HG03571 (cell line): ENCODE results near the gene TOM1L2.

Experiments
- ATAC-seq: cut with Tn5 transposase; IDR thresholded peaks from one replicate; pipeline ENCODE4 v1.9.1; 2021; ENCODE audit not compliant: unreplicated experiment

The TOM1L2 gene

GRCh38 chr17:17972126-17972951, at the start of gene TOM1L2, which contains the start of gene DRC3:
TSS of gene TOM1L2 (minus strand) at chr17:17972400. CDS start at chr17:17972313, 87 bp downstream.
TSS of gene DRC3 (plus strand) at chr17:17972862. CDS start at chr17:17977599, 4,737 bp downstream.
- ATAC-seq = peak; percentile 86

GRCh38 chr17:18021372-18021771, 49.2 kb upstream of the TOM1L2 start:
- ATAC-seq = no peak

- no peak for ATAC-seq
These were observed 48.8 kb upstream of the TOM1L2 start for GRCh38 chr17:18020971-18021370.

GRCh38 chr17:18019838-18020154, 47.6 kb upstream of the TOM1L2 start:
- no peak for ATAC-seq

DNA sequence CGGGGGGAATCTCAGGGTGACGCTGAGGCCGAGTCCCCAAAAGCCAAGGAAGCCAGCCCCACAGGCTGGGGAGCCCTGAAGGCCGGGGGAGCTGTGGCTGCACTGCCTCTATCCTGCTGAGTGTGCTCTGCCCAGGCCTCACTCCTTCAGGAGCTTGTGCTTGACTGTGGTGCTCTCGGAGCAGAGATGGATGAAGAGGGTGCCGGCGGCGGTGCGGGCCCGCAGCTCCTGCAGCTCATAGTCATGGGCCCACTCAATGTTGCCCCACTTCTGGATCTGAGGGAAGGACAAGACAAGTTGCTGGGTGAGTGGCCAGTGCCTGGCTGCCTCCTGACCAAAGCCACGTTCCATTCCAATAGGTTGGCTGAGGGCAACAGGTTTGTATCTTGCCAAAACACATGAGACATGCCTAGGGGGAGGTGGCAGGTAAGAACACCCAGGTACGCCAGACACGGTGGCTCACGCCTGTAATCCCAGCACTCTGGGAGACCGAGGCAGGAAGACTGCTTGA, 46.3 kb upstream of the TOM1L2 start:
- no peak for ATAC-seq

GRCh38 chr17:18017958-18018357, 45.8 kb upstream of the TOM1L2 start:
- no peak for ATAC-seq

GRCh38 chr17:18016426-18016825, 44.2 kb upstream of the TOM1L2 start:
- ATAC-seq = no peak

- no peak for ATAC-seq
These were observed 43.4 kb upstream of the TOM1L2 start for GRCh38 chr17:18015593-18015992.

- no peak for ATAC-seq
These were observed 41.8 kb upstream of the TOM1L2 start for GRCh38 chr17:18014006-18014405.

DNA sequence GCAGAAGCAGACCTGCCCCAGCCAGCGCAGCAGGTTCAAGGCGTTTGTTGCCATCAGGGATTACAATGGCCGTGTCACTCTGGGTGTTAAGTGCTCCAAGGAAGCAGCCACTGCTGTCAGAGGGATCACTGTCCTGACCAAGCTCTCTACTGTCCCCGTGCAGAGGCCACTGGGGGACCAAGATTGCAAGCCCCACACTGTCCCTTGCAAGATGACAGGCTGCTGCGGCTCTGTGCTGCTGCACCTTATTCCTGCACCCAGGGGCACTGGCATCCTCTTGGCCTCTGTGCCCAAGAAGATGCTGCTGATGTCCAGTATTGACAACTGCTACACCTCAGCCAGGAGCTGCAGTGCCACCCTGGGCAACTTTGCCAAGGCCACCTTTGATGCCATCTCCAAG, 39.1 kb upstream of the TOM1L2 start:
- ATAC-seq = no peak

DNA sequence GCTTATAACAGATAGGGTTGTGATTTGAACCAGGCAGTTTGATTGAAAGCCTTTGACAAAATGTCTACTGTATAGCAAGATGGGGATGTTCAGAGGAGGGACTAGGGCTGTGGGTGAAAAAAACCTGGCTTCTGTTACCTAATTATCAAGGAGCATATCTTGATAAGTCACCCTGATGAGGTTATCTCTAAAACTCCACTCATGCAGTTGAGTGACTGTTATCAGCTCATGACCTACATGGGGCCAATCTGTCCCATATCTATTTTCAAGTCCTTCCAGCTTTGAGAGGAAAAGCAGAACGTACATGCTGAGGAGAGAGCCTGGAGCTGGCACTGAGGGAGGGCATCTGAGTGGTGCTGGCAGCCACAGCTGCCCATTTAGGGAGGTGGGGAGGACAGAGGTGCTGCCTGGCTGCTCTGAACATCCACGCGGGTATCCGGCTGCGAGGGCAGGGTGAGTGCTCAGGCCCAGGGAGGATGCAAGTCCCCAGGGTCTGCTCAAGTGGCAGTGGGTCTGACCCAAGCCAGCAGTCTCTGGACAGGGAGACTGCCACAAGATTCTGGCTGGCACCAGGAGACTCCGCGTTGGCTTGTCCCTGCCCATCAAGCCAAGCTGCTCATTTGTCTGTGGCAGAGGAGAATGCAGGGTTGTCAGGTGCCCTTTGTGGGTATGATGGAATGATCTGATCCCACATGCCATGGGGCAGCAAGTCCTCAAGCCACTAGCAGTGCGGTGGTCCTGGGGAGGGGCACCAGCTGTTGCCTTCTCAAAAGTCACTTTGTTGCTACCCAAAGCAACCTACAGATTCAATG, 37.6 kb upstream of the TOM1L2 start:
- no peak for ATAC-seq

- no peak for ATAC-seq
These were observed 36.5 kb upstream of the TOM1L2 start for GRCh38 chr17:18008496-18009268.

GRCh38 chr17:18006495-18007239, 34.5 kb upstream of the TOM1L2 start:
- ATAC-seq = no peak

GRCh38 chr17:18005496-18005895, 33.3 kb upstream of the TOM1L2 start:
- no peak for ATAC-seq

GRCh38 chr17:18004884-18005305, 32.7 kb upstream of the TOM1L2 start:
- no peak for ATAC-seq

GRCh38 chr17:18004345-18004744, 32.1 kb upstream of the TOM1L2 start:
- ATAC-seq = no peak

GRCh38 chr17:18002171-18002570, 30.0 kb upstream of the TOM1L2 start:
- no peak for ATAC-seq

DNA sequence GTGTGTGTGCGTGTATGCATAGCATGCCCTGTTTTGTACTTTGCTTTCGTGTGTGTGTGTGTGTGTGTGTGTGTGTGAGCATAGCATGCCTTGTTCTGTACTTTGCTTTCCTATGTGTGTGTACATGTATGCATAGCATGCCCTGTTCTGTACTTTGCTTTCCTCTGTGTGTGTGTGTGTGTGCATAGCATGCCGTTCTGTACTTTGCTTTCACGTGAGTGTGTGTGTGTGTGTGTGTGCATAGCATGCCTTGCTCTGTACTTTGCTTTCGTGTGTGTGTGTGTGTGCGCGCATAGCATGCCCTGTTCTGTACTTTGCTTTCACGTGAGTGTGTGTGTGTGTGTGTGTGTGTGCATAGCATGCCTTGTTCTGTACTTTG, 27.8 kb upstream of the TOM1L2 start:
- no peak for ATAC-seq

DNA sequence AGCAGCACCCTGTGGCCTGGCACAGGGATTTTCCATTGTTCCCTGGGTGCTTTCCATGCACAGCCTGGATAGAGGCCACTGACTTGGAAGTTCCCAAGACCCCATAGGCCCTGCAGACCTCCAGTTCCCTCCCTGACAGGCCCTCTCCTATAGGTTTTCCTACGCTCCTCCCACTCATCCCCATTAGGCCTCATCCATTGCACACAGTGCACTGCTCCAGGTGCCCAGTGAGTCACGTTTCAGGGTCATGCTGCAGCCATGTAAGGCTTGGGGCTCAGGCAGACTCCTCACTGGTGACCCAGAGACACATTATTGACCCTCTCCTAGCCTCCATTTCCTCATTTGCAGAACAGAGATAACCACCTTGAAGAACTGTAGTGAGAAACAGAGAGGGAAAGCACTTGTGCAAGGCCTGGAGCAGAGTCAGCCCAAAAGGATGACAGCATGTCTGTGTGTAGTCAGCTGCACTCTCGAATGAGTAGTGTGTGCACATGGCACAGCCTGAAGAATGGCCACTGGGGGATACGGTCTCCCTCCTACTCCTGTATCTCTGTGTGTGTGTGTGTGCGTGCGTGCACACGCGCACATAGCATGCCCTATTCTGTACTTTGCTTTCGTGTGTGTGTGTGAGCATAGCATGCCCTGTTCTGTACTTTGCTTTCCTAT, 27.3 kb upstream of the TOM1L2 start:
- ATAC-seq = no peak

- no peak for ATAC-seq
These were observed 26.7 kb upstream of the TOM1L2 start for GRCh38 chr17:17998934-17999333.
